Stimulated activated CD4-positive, alpha-beta T cell treated with anti-CD3 and anti-CD28 coated beads, Interleukin-12 subunit alpha, Interleukin-12 subunit beta, amount 100 ng/mL, for 48 hours (primary cell): ENCODE data around the gene TNFRSF21.
"Not testable (repeated sequence)": the region's sequence is repeated elsewhere in the genome, so short reads cannot be mapped to it uniquely, and the experiment has no call there.

Experiments
- DNase-seq, 3 donors: peaks; one replicate each; pipeline ENCODE4 v3.0.0-alpha.2; 2020; ENCODE audit warnings: low read depth in 2 of 3, low spot score in 1 of 3

The TNFRSF21 gene

GRCh38 chr6:47290124-47290834 lies 19.4 kb downstream of the TNFRSF21 start:
- DNase-seq, result no peak

DNA sequence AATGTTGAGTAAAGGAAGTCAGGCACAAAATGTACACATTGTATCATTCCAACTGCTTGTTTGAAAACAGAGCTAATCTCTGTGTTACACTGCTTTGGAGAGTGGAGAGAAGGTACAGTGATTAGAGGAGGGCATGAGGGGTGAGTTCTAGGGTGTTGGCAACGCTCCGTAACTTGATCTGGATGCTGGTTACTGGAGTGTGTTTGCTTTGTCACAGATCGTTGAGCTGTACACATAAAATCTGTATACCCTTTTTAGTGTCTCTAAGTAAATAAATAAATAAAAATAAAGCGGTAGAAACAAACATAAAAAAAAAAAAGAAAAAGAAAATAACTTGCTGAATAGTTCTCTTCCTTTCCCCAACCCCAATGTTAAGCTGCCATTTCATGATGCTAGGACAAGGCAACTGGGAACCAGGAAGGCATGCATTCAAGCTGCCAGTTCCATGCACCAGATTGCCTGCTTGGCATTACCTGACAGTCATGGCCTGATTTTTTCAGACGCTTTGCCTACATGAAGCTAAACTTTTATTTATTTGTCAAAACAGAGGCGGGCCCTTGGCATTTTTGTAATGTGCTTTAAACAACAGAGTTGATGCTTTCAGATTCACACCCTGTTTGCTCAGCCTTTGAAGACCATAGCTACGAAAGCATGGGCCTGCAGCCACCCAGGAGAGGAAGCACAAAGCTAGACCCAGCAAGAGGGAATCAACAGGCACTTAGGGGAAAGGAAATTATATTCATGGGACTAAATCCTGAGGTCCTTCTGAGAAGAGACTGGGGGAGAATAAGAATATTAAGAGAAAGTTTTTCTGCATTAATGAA lies 21.2 kb downstream of the TNFRSF21 start:
- DNase-seq, result no peak

DNA sequence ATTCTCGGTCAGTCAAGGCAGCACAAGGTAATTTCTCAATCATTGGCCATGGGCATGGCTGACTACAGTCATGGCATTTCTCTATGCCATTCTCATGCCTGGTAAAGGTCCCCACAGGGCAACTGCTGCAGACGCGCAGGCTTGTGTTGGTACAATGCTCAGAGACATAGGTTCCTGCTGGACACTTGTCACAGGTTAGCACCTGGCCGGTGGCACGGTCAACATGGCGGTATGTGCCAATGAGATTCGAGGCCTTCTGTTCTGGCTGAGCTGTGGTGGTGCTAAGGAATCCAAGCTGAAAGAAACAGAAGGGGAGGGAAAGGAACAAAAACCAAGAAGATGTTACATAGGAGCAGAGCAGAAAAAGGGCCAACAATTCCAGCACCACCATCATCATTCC lies 23.4 kb downstream of the TNFRSF21 start:
- no peak for DNase-seq

GRCh38 chr6:47283993-47284392 lies 25.7 kb downstream of the TNFRSF21 start:
- DNase-seq, result no peak

GRCh38 chr6:47278545-47278944 lies 31.2 kb downstream of the TNFRSF21 start:
- no peak for DNase-seq

DNA sequence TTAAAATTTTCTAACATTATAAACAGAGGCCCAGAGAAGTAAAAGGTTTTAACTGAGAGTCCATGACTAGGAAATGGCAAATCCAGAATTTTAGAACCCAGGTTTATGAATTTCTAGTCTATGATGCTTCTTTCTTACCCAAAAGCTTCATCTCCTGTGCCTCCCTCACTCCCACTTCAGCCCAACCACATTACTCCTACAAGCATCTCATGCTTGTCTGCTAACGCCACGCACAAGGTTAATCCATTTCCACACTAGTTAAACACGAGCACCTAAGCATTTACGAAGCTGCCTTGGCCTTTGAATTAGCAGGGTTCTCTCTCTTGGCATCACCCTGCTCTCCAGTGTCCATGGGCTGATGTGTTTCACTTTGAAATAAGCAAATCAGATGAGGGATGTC lies 32.0 kb downstream of the TNFRSF21 start:
- DNase-seq, result no peak

DNA sequence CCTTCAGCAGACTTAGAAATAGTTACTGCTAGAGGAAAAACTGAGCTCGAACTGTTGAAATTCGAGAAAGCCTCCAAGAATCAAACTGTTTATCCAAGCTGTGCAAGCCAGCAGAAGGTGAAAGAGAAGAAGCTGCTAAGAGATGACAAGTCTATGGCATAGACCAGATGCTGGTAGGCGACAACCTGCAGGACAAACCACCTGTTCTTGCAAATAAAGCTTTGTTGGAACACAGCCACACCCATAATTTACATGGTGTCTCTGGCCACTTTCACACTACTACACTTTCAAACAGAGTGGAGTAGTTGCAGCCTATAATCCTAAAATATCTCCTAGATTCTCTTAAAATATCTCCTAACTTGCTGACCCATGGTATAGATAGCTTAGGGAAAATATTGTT lies 33.3 kb downstream of the TNFRSF21 start:
- DNase-seq, result no peak

DNA sequence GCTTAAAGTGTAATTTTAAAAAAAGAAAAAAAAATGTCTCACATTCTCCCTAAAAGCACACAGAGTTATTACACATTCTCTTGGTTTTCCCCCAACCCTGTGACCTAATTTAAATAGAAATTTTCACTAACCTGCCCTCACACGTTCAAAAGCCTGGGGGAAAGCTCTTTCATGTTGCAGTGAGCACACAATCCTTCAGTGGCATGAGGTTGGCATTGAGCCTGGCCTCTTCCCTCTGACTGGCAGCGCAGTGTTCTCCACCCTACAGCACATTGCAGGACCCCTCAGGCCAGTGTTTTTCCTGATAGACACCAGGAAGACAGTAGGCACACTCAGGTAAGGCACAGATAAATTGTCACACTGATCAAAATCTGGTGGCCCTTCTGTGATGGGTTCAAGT lies 34.1 kb downstream of the TNFRSF21 start:
- no peak for DNase-seq

DNA sequence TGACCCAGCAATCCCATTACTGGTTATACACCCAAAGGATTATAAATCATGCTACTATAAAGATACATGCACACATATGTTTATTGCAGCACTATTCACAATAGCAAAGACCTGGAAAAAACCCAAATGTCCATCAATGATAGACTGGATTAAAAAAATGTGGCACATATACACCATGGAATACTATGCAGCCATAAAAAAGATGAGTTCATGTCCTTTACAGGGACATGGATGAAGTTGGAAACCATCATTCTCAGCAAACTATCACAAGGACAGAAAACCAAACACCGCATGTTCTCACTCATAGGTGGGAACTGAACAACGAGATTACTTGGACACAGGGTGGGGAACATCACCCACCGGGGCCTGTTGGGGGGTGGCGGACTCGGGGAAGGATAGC lies 34.6 kb downstream of the TNFRSF21 start:
- DNase-seq, result not testable (repeated sequence)

DNA sequence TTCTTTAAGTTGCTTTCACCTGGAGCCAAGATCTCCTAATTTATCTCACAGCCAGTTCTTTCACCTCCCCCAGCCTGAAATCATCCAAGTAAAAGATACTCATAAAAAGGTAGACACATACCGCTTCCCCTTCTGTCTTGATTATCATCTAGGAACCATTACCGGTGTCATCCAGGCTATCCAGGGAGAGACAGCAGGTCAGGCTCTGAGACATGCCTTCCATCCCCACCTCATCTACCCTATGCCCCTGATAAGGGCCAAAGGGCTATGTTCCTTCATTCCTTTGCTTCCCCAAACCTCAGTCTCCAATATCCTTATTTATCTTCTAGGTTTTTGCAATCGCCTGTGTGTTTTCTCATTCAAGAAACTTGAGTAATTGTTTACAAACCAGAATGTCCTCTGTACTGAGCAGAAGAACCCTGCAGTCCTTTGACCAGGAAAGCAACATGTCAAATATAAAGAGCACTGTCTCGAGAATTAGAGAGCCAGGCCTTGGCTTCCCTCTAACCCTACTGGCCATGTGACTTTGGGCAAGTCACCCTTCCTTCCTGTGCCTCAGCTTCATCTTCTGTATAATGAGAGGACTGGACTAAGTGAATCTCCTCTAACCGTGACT lies 41.0 kb downstream of the TNFRSF21 start:
- no peak for DNase-seq

DNA sequence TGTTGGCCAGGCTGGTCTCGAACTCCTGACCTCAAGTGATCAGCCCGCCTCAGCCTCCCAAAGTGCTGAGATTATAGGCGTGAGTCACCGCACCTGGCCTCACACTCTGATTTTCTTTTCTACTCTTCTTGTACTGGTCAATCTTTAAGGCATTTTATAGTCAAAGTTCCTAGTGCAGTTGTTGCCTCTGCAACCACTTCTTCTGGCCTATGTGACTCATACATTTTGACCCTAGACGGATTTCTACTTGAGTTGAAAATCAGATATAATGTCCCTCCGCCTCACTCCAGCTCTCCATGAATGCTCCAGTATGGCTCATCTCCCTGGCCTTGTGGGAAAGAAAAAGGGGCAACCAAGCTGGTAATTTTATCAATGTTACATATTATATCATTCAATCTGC lies 42.4 kb downstream of the TNFRSF21 start:
- DNase-seq, result no peak

- no peak for DNase-seq
These were observed 43.7 kb downstream of the TNFRSF21 start for GRCh38 chr6:47265971-47266370.

- DNase-seq, result no peak
These were observed 44.9 kb downstream of the TNFRSF21 start for GRCh38 chr6:47264775-47265184.

GRCh38 chr6:47263268-47263667 lies 46.4 kb downstream of the TNFRSF21 start:
- no peak for DNase-seq

GRCh38 chr6:47262231-47262630 lies 47.5 kb downstream of the TNFRSF21 start:
- no peak for DNase-seq

DNA sequence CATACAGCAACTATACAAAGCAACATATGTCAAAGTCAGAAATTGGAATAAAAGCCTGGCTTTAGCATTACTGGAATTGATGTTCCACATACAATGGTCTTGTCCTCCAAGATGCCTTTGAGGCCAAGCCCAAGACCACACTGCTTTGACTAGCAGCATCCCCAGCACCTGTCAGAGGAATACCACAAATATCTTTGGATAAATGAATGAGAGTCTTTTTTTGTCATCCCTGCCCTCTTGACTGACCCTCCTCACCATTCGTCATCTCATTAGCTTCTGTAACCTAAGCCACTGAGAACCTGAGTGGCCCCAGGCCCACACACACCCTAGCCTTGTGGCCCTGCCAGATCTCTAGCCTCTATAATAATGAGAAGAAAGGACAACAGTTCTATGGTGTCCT lies 48.5 kb downstream of the TNFRSF21 start:
- DNase-seq, result no peak

DNA sequence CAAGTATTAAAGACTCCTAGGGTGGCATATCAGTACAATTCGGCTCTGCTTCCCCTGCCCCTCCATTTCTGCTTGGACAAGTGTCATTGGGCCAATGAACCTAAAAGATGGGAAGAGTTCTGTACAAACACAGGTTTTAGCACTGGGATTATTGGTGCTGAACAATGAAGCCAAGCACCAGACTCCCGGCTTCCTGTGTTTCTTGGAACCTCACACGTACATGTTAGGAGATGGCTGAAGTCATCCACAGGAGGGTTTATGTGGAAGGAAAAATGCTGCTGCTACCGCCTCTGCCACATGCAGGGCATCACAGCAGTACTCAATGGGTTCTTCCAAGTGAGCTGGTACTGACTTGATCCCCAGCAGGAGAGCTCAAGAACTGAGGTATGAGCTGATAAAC lies 49.7 kb downstream of the TNFRSF21 start:
- no peak for DNase-seq

GRCh38 chr6:47258724-47259347 lies 50.9 kb downstream of the TNFRSF21 start:
- DNase-seq, result no peak

- DNase-seq, result no peak
These were observed 52.5 kb downstream of the TNFRSF21 start for GRCh38 chr6:47256981-47257730.

DNA sequence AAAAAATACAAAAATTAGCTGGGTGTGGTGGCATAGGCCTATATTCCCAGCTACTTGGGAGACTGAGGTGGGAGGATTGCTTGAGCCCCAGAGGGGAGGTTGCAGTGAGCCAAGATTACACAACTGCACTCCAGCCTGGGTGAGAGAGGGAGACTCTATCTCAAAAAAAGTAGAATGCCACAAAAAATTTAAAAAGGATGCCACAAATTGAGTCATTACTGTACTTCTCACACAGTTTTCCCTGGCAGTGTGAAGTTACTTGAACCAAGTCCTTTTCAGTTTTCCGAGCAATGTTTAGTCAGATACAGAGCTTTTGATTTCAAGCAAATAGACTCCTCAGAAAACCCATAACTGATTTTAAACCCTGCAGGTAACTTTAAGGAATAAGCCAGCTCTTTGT lies 53.3 kb downstream of the TNFRSF21 start:
- DNase-seq, result no peak

DNA sequence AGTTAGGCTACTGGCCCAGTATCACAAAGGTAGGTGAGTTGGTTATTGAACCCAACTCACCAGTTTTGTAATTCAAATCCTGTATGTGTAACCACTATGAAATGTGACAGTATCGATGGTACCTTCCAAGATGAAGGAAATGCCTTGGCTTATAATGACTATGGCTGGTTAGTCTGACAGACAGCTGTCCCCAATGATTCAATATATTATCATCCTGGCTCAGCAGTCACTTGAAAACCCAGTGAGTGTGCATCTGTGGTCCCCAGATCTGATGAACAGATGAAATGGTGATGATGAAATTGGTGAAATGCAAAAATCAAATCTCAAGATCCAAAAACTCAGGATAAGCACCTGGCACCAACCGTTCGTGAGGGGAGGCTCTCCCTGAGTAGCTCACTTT lies 54.8 kb downstream of the TNFRSF21 start:
- no peak for DNase-seq
